GM19035 (cell line): ENCODE results near the gene CDHR5.
A peak's percentile ranks its signal among the peaks of the same experiment; 100 is the strongest.

ENCODE experiments used
- ATAC-seq: cut with Tn5 transposase; IDR thresholded peaks from one replicate; pipeline ENCODE4 v1.9.1; 2021; ENCODE audit not compliant: unreplicated experiment

Gene CDHR5

DNA sequence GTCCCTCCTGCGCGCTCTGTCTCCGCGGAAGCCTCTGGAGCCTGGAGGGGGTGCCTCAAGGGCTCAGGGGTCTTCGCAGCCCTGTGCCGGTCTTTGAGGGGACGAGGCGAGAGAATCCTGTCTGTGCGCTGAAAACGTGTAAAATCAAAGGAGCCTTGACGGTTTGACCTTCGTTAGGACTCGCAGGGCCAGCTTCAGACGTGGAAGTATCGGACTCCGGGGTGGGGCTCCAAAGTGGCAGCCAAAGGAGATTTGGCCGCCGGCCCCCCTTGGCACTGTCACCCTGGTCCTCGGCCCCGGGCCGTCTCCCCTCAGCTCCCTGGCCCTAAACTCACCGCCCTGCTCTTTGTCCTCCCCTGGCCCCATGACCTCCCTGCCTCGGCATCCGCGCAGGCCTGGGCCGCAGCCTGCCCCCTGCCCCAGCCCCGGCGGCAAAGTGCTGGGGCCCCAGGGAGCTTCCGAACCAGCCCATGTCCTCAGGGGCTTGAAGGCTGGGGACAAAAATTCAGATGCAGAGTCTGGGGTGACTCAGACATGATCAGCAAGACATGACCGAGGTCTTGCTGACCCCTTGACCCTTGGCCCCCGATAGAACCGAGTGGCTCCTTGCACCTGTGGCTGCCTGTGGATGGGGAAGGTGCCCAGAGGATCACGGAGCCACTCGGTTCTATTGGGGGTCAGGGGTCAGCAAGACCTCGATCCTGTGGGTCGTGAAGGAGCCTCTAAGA lies 55.4 kb downstream of the CDHR5 start:
- ATAC-seq: no peak

DNA sequence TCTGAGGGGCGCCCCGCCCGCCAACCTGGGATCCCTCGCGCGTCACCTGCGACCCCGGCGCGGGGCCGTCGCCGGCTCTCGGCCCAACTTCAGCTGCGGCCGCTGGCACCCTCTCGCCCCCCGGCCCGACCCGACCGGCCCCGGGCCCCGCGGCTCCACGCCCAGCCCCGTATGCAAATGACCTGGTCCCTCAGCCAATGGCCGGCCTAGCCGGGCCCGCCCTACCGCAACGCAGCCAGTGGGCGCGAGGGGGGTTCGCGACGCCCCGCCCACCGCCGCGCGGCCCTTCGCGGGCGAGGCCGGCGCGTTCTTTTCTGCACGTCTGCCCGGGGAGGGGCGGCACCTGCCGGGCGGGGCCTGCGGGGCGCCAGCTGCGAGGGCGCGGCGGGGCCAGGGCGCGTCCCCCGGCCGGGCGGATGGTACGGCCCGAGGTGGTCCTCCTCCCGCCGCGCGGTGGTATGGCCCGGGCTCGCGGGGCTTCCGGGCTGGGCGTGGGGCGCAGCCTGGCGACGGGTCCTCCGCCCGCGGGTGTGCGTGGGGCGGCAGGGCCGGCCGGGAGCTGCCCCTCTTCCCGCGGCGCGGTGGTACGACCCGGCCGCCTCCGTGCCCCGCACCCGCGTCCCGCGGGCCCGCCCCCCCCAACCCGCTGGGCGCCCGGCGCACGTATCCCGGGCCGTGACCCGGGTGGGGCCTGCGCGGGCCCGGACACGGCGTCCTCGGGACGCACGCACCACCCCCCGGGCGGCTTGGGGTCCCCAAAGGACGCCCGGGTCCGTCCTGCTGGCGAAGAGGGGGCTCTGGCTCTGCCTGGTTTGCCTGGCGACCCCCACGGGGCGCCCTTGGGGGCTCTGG lies 56.2 kb downstream of the CDHR5 start:
- peak; percentile 89 for ATAC-seq

DNA sequence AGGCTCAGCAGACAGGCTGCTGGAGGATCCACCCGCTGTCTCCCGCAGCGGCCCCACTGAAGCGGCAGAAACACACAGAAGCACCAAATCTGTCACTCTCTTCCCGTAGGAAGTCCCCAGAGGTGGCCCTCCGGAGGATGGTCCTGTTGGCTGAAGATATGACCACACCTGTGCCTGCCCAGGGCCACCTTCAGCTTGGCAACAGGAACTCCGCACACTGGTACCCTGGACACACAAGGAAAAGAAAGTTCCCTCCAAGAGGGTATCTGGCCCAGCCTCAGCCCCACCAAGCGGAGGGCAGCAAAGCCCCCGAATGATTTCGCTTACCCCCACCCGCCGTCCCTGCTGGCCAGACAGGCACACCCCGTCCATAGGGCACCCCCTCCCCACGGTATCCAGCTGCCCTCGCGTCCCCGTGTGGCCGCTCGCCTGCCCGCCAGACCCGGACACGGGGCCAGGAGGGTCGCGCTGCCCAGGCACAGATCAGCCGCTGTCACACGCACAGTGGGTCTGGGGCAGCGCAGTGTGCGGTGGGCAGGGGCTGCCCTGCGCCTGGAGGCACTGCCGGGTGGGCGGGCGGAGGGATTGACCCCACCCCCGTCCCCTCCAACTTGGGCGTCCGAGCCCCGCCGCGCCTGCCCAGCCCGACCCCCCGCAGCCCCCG lies 57.0 kb downstream of the CDHR5 start:
- no peak for ATAC-seq

DNA sequence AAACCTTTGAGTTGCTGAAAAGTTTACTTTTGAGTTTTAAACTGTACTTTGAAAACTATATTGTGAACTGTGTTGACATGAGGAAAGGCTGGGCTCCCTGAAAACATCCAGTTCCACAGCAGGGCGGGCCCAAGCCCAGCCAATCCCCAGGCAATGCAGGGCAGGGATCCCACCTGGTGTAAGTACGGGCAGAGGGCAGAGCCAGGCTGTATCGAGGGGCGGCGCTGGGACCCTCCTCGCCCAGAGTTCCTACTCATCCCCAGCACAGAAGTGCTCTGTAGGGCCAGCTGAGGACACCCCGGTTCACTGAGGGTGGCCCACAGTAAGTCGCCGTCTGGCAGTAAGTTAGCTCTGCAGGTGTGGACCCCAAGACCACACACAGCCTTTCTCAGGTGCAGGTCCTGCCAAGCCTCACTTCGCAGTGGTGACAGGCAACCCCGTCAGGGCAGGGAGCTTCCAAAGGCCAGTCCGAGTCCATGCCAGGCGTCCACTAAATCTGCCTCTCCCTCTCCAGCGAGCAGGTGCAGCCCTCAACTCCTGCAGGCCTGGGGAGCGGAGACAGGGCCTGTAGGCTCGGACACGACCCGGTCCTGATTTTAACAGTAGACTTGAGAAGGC lies 57.6 kb downstream of the CDHR5 start:
- no peak for ATAC-seq
